NCI-H2196 treated with DMSO at 0.1 percent for 48 hours (cell line): ENCODE measurements around the gene ULBP1.
"Not testable (repeated sequence)": the region's sequence is repeated elsewhere in the genome, so short reads cannot be mapped to it uniquely, and the experiment has no call there.

Experiments used
- DNase-seq: peaks from one replicate; lab custom pipeline; 2025; ENCODE audit not compliant: unreplicated experiment; lab: John Stamatoyannopoulos, UW

Gene ULBP1

DNA sequence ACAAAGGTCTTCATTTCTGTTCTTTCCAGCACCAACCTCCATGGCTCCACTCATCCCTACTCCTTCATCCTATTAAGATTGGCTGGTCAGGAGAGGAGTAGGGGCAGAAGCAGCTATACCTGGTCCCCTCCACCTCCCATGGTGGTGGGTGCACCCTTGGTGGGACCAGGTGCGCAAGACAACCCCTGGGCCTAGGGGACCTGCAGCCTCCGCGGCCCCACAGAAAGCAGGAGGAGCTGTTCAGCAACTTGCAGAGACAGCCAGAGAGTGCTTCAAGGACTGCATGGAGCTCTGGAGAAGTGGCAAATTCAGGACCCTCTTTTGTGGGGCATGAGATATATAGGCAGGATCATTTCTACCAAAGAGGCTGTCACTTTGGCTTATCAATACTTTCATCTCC is 12.1 kb upstream of the ULBP1 start:
- no peak for DNase-seq

GRCh38 chr6:149953390-149953789 is 10.4 kb upstream of the ULBP1 start:
- DNase-seq: not testable (repeated sequence)

GRCh38 chr6:149953934-149954327 is 9.8 kb upstream of the ULBP1 start:
- DNase-seq: not testable (repeated sequence)

DNA sequence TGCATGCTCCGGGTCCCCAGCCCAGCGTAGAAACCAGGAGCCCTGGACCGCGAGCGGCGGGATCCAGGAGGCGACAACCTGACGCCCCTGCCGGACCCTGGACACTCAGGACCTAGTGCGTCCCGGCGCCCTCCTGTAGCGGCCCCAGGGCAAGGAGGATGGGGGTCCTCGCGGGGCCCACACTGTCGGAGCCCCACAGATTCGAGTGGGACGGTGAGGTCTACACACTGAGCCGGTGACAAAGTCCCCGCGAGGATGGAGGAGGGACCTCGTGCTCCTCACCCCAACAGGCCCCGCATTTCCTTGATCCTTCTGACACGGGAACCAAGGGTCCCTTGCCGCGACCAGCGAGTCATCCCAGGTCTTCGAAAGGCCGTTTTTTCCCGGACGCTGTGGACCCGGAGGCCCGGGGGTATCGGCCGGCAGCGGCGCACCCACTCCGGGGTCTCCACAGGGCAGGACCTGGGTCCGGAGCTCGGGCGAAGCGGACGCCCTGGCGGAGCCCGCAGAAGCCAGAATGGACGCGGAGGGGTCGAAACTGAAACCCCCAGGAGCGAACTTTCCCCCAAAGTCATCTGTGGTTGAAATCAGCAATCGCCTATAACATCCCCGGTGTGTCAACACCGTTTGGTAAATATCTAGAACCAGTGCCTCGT is 9.3 kb upstream of the ULBP1 start:
- not testable (repeated sequence) for DNase-seq

DNA sequence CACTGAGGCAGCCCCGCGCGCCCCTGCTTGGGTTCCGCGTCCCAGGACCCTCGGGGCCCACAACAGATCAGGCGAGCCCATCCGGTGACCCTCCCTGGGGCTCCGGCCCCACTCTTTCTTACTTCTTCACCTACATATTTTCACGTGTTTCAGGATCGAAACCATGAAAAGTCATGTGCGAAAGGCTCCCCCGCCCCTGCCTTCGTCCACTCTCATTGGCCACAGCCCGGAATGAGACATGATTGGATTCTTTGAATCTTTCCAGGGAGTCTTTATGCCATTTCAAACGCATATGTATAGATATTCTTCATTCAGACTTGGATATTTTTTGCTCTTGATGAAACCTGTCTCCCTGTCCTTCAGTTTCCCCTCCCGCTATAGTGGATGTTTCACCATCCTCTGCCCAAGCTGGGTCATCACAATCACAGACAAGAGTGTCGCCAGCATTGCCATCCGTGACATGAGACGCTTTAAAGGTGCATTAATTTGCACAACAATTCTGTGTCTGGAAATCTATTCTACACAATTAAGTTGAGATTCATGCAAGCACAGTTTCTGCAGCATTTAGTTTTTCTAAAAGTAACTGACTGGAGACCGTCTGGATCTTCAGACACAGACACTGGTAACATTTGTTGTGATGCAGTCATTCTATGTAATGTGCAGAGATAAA is 8.6 kb upstream of the ULBP1 start:
- DNase-seq: not testable (repeated sequence)

GRCh38 chr6:149955654-149956317 is 8.0 kb upstream of the ULBP1 start:
- not testable (repeated sequence) for DNase-seq

GRCh38 chr6:149958124-149958523 is 5.6 kb upstream of the ULBP1 start:
- DNase-seq: not testable (repeated sequence)

GRCh38 chr6:149959806-149960205 is 3.9 kb upstream of the ULBP1 start:
- DNase-seq: not testable (repeated sequence)

DNA sequence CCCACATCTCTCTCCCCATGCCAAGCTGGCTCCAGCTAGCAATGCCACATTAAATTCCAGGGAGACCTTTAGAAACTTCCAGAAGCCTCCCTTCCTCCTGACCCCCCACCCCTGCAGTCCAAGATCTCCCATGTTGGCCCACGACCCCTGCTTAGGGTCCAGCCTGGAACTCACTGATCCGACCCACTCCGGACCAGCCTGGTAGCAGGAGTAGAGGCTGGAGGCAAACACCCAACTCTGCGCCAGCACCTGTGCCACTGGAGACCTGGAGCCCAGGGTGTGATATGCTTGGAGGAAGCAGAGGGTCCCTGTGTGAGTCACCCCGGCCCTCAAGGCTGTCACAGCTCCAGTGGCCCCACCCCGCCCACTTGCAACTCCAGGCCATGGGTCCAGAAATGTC is 3.3 kb upstream of the ULBP1 start:
- DNase-seq: no peak

DNA sequence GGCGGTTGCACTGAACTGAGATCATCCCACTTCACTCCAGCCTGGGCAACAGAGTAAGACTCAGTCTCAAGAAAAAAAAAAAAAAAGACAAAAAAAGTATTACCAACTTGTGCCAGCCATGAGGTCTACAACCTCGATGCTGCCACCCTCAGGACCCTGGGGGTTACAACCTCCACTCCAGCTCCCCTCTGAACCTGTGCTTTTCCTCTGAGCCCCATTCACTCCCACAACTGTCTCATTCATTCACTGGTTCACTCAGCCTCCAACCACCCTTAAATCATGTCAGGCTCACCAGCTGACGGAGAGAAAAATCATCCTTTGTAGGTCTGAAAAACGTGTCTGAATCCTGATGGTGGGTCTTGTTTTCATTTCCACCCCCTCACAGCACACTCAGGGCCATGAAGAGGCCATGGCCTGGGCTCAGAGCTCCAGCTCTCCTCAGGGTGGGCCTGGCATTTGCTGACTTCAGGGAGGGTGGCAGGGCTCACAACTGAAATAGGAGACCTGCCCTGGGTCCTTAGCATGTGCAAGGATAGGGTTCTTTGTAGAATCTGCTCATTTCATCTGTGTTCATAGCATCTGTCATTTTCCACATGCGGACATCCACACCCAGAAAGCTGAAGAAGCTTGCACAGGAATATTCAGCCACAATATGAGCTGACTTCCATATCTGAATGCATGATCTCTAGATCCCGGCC is 1.9 kb upstream of the ULBP1 start:
- DNase-seq: no peak

DNA sequence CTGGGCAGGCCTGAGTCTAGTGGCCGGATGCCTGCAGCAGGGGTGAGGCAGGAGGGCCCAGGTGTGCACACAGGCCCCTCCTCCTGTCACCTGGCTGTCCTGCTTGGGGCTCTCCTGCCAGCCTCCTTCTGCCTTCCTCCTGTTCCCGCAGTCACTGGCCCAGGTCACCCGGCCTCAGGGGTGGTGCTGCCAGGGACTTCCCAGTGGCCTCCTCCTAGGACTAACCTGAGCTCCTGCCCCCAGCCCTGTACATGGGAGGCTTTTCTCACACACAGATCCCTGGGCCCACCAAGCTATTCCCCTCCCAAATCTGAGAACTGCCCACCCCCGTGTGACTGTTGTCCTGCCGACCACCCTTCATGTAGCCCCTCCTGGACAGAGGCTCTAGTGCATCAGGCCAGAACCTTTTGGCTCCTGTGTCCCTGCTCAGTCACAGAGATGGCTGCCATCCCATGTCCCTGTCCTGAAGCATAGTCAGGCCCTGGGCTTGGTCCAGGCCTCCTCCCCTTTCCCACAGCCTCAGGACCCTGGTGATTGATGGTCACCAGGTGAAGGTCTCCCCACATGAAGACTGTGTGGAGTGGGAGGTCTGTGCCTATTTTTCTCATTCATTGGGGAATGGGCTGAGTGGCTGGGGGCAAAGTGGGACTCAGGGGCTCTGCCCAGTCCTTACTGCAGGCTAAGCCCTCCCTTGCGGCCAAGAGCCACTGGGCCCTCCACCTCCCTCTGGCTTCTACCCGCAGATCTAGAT is 1.1 kb upstream of the ULBP1 start:
- DNase-seq: no peak

- no peak for DNase-seq
Measured at GRCh38 chr6:149963212-149963461, 606 bp upstream of the ULBP1 start.

- DNase-seq: no peak
Measured at GRCh38 chr6:149964308-149965193, 808 bp downstream of the ULBP1 start.

GRCh38 chr6:149965194-149966020 is 1.7 kb downstream of the ULBP1 start:
- DNase-seq: no peak

DNA sequence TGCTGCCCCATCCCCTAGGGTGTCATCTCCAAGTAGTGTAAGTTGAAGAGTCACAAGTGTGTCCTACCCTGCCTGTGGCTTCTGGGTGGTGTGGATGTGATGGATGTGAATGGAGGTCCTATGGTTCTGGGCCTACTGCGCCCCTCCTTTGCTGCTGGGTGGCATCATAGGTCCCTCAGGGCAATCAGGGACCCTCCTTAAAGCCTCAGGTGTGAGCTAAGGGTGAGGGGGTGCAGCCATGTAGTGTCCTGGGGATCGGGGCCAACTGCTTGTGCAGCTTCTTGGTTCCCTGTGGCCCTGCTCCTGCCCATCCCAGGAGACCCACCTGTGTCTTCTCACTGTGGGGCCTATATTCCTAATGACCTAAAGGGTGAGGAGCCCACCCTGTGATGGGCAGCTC is 2.6 kb downstream of the ULBP1 start:
- not testable (repeated sequence) for DNase-seq

GRCh38 chr6:149967591-149967990 is 3.8 kb downstream of the ULBP1 start:
- no peak for DNase-seq

- not testable (repeated sequence) for DNase-seq
Measured at GRCh38 chr6:149967999-149968398, 4.3 kb downstream of the ULBP1 start.

DNA sequence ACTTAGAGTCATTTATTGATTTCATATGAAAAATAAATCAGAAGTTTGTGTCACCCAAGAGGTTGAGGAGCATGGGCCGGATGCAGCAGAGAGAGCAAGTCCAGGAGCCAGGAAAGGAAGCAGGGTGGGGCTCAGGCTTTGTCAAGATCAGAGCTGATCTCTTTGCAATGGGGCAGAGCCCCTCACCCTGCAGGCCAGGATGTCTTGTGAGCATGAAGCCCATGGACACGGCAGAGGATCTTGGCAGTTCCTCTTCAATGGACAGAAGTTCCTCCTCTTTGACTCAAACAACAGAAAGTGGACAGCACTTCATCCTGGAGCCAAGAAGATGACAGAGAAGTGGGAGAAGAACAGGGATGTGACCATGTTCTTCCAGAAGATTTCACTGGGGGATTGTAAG is 5.2 kb downstream of the ULBP1 start:
- not testable (repeated sequence) for DNase-seq

DNA sequence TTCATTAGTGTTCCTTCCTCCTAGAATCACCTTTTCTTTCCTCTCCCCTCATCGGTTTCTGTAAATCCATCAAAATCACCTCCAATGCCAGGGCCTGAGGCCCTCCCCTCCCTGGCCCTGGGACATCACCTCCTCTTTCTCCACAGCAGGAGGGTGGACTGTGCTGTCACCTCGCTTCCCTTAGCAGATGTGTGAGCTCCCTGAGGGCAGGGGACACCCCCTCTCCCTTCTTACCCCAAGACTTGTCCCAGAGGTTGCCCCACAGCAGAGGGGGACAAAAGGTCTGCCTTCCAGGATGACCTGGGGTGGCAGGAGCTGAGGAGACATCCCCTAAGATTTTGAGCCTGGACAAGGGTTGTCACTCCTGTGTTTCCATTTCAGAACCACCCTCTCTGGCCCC is 5.9 kb downstream of the ULBP1 start:
- DNase-seq: no peak
